ENCODE data around the gene GMEB1. TPM values are rescaled to one million over a fixed set of nuclear protein-coding genes. Genes with fewer than 3 reads are reported as not detected.

The GMEB1 gene
- total RNA-seq, 1 experiment from 2014 or later: 5.2 TPM

GRCh38 chr1:28716336-28716735 lies 47.8 kb downstream of the GMEB1 start:
- no peaks in the 10 kb centered on the region for H3K9me3 ChIP-seq (ENCODE audit: low read length)
- no TSS peak for BruUV-seq (replicated peaks)
- no peak for TF ChIP-seq EZH2 (IDR thresholded peaks at IDR 0.05; ENCODE audit: low read length, unreplicated experiment)
- TF ChIP-seq EZH2phosphoT487 (IDR thresholded peaks at IDR 0.05; ENCODE audit: borderline replicate concordance, low read length): no peak
- TF ChIP-seq CTCF (conservative IDR thresholded peaks at IDR 0.05; ENCODE audit: low read depth, low read length): no peak
- ATAC-seq (no peak), DNase-seq (no peak)
- H3K4me1 ChIP-seq (ENCODE audit: insufficient read depth, low read length): no peaks in the 10 kb centered on the region
- no peak overlapping the region for H3K9ac ChIP-seq (ENCODE audit: low read length)
- peaks cover 10% of the 10 kb centered on the region; the same call in 1 of the 2 replicates for H3K36me3 ChIP-seq (ENCODE audit: low read depth, low read length)
- no peaks in the 10 kb centered on the region for H3F3A ChIP-seq (ENCODE audit: low read length, unreplicated experiment)
- H3K27me3 ChIP-seq (ENCODE audit: low read length): no peaks in the 10 kb centered on the region
- ChIA-PET POLR2A (ENCODE audit: unreplicated experiment) (no interaction called here), CTCF (no interaction called here)
- intact Hi-C loops (cut with micrococcal nuclease): no loop called here
- H3K79me2 ChIP-seq (ENCODE audit: low read length): no peaks in the 10 kb centered on the region
- H3K4me3 ChIP-seq (ENCODE audit: low read length): no peak overlapping the region
- no peaks in the 10 kb centered on the region for H3K9me2 ChIP-seq (replicated peaks; ENCODE audit: low read length)
- no peak overlapping the region for H3K4me2 ChIP-seq (ENCODE audit: low read length)
- H2AFZ ChIP-seq (ENCODE audit: low read length): no peak overlapping the region
- no peaks in the 10 kb centered on the region for H4K20me1 ChIP-seq (ENCODE audit: low read length)
- H3K27ac ChIP-seq (ENCODE audit: low read length): no peak overlapping the region

- intact Hi-C loops (cut with micrococcal nuclease): no loop called here
- POLR2A ChIA-PET (ENCODE audit: unreplicated experiment): no interaction called here
Measured at GRCh38 chr1:28718166-28718565, 49.6 kb downstream of the GMEB1 start.

More at GRCh38 chr1:28718166-28718565, 49.6 kb downstream of the GMEB1 start:
- CTCF ChIA-PET: interaction anchor here (0.7 kb wide), 1 partner anchor 99 kb away, joined by 3 read pairs; no protein-coding TSS in a partner anchor
- BruUV-seq (replicated peaks): no TSS peak
- Histone ChIP-seq H3K9ac (ENCODE audit: low read length) (no peak overlapping the region), H4K20me1 (ENCODE audit: low read length) (no peaks in the 10 kb centered on the region), H2AFZ (ENCODE audit: low read length) (no peak overlapping the region), H3K9me2 (replicated peaks; ENCODE audit: low read length) (no peaks in the 10 kb centered on the region), H3F3A (ENCODE audit: low read length, unreplicated experiment) (no peaks in the 10 kb centered on the region), H3K4me2 (ENCODE audit: low read length) (no peak overlapping the region), H3K27ac (ENCODE audit: low read length) (no peak overlapping the region), H3K79me2 (ENCODE audit: low read length) (no peaks in the 10 kb centered on the region), H3K36me3 (ENCODE audit: low read depth, low read length) (peaks cover 9% of the 10 kb centered on the region; the same call in 1 of the 2 replicates), H3K4me3 (ENCODE audit: low read length) (no peak overlapping the region), H3K9me3 (ENCODE audit: low read length) (no peaks in the 10 kb centered on the region), H3K4me1 (ENCODE audit: insufficient read depth, low read length) (no peaks in the 10 kb centered on the region), H3K27me3 (ENCODE audit: low read length) (no peaks in the 10 kb centered on the region)
- ATAC-seq (no peak), DNase-seq (no peak)
- no peak for TF ChIP-seq CTCF (conservative IDR thresholded peaks at IDR 0.05; ENCODE audit: low read depth, low read length)
- TF ChIP-seq EZH2 (IDR thresholded peaks at IDR 0.05; ENCODE audit: low read length, unreplicated experiment): no peak
- no peak for TF ChIP-seq EZH2phosphoT487 (IDR thresholded peaks at IDR 0.05; ENCODE audit: borderline replicate concordance, low read length)
